Progenitor cell of endocrine pancreas (in vitro differentiated cells): ENCODE results near the gene CALN1. TPM values are rescaled to one million over a fixed set of nuclear protein-coding genes. Genes with fewer than 3 reads are reported as not detected.

Source experiments
- DNase-seq: peaks from one replicate; pipeline ENCODE4 v3.0.0; 2021; ENCODE audit warnings: low spot score; ENCODE audit not compliant: unreplicated experiment
- H3K27ac Mint-ChIP-seq: 2 replicates; pipeline ENCODE4 v1.8.0; 2021; ENCODE audit warnings: mild to moderate bottlenecking, moderate library complexity, mixed read lengths
- H3K27me3 Mint-ChIP-seq: 2 replicates; pipeline ENCODE4 v1.8.0; 2021; ENCODE audit warnings: mixed read lengths
- H3K36me3 Mint-ChIP-seq: 2 replicates; pipeline ENCODE4 v1.8.0; 2022; ENCODE audit warnings: mixed read lengths; ENCODE audit not compliant: insufficient read depth
- H3K4me1 Mint-ChIP-seq: 2 replicates; pipeline ENCODE4 v1.8.0; 2021; ENCODE audit warnings: low read depth, mixed read lengths
- H3K4me3 Mint-ChIP-seq: 2 replicates; pipeline ENCODE4 v1.8.0; 2021; ENCODE audit warnings: low read depth, mild to moderate bottlenecking, moderate library complexity, mixed read lengths
- H3K9me3 Mint-ChIP-seq: 2 replicates; pipeline ENCODE4 v1.8.0; 2021; ENCODE audit warnings: low read depth, mixed read lengths
- total RNA-seq: library from RNA; stranded (reverse); gene quantifications from 2 replicates; pipeline ENCODE4 v1.2.1, GENCODE V29; 2021
- TF ChIP-seq, protein P1 (sequence below): fragments of 200-600 bp; sonication (generic); IDR thresholded peaks from one replicate; pipeline ENCODE4 v1.5.0; 2021; ENCODE audit warnings: antibody characterized with exemption, mild to moderate bottlenecking; ENCODE audit not compliant: unreplicated experiment

The CALN1 gene
- total RNA-seq, 1 donor from 2014 or later = 0.79 TPM

DNA sequence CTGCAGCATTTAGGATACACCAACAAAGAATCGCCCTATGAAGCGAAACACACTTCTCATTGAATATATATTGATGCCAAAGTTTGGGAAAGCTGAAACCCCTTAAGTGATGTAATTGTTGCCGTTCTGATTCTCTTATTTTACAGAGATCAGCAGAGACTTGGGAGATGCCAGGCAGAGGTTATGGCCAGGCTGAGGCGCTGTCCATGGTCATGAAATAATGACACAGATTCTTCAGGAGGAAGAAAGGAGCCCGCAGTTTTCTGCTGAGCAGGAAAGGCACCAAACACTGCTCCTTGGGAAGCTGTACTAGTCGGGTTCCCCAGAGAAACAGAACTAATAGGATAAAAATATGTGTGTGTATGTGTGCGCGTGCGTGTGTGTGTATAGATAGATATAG lies 566.0 kb downstream of the CALN1 start:
- Mint-ChIP-seq H3K9me3 (no peaks in the 10 kb centered on the region), H3K27me3 (peaks cover 11% of the 10 kb centered on the region), H3K27ac (no peak overlapping the region), H3K36me3 (no peaks in the 10 kb centered on the region), H3K4me1 (no peaks in the 10 kb centered on the region), H3K4me3 (no peak overlapping the region)
- TF ChIP-seq, protein P1, sequence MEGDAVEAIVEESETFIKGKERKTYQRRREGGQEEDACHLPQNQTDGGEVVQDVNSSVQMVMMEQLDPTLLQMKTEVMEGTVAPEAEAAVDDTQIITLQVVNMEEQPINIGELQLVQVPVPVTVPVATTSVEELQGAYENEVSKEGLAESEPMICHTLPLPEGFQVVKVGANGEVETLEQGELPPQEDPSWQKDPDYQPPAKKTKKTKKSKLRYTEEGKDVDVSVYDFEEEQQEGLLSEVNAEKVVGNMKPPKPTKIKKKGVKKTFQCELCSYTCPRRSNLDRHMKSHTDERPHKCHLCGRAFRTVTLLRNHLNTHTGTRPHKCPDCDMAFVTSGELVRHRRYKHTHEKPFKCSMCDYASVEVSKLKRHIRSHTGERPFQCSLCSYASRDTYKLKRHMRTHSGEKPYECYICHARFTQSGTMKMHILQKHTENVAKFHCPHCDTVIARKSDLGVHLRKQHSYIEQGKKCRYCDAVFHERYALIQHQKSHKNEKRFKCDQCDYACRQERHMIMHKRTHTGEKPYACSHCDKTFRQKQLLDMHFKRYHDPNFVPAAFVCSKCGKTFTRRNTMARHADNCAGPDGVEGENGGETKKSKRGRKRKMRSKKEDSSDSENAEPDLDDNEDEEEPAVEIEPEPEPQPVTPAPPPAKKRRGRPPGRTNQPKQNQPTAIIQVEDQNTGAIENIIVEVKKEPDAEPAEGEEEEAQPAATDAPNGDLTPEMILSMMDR = no peak
- no peak for DNase-seq

GRCh38 chr7:71843676-71844075 lies 568.5 kb downstream of the CALN1 start:
- Mint-ChIP-seq H3K4me1 (no peaks in the 10 kb centered on the region), H3K27me3 (peaks cover 14% of the 10 kb centered on the region), H3K36me3 (no peaks in the 10 kb centered on the region), H3K4me3 (no peak overlapping the region), H3K27ac (no peak overlapping the region), H3K9me3 (no peaks in the 10 kb centered on the region)
- TF ChIP-seq, protein P1 = no peak
- no peak for DNase-seq

DNA sequence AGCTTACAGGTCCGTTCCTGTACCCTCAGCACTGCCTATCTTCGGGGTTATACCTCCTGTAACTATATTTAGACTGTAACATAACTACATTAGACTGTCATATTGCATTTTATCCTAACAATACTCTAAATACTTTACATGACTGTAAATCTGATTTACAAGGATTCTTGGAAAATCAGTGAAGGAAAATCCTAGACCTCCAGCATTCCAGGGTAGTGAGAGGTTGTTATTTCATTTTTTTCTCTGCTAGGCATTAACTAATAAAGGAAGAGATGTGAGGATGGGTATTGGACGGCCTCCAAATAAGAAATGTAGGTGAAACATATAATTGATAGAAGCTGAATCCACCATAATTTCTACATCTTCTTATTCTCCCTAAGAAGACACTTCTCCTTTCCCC lies 569.4 kb downstream of the CALN1 start:
- H3K36me3 Mint-ChIP-seq = no peaks in the 10 kb centered on the region
- no peaks in the 10 kb centered on the region for H3K9me3 Mint-ChIP-seq
- peaks cover 14% of the 10 kb centered on the region for H3K27me3 Mint-ChIP-seq
- DNase-seq = no peak
- TF ChIP-seq, protein P1 = no peak
- H3K4me3 Mint-ChIP-seq = no peak overlapping the region
- H3K4me1 Mint-ChIP-seq = no peaks in the 10 kb centered on the region
- no peak overlapping the region for H3K27ac Mint-ChIP-seq

DNA sequence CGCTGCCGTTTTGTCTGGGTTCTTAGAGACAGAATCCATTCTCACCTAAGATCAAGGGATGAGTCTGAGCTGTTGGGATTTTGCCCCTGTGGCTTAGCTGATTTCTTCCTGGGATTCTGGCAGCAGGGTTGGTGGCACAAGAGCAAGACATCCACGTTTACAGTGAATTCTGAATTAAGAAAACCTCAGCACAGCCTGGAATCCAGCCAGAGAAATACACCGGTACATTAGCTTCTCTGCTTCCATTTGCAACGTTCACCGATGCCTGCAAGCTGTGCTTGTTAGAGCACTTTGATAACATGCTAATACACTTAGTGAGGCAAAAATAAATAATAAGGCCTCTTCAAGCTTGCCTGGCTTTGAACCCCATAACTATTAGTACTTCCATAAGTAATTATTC lies 569.8 kb downstream of the CALN1 start:
- H3K27ac Mint-ChIP-seq = no peak overlapping the region
- no peaks in the 10 kb centered on the region for H3K9me3 Mint-ChIP-seq
- no peak overlapping the region for H3K4me3 Mint-ChIP-seq
- H3K4me1 Mint-ChIP-seq = no peaks in the 10 kb centered on the region
- DNase-seq = no peak
- H3K36me3 Mint-ChIP-seq = no peaks in the 10 kb centered on the region
- TF ChIP-seq, protein P1 = no peak
- peaks cover 14% of the 10 kb centered on the region for H3K27me3 Mint-ChIP-seq

GRCh38 chr7:71835056-71835455 lies 577.1 kb downstream of the CALN1 start:
- Mint-ChIP-seq H3K36me3 (no peaks in the 10 kb centered on the region), H3K9me3 (no peaks in the 10 kb centered on the region), H3K4me3 (no peak overlapping the region), H3K27ac (no peak overlapping the region), H3K27me3 (no peaks in the 10 kb centered on the region), H3K4me1 (no peaks in the 10 kb centered on the region)
- TF ChIP-seq, protein P1 = no peak
- no peak for DNase-seq
